Activated CD8-positive, alpha-beta memory T cell treated with anti-CD3 and anti-CD28 coated beads, Interleukin-2, amount 10 ng/mL, durations not matched to agents 7 days and 5 days (primary cell): ENCODE results near the gene PIAS2. TPM values are rescaled to one million over a fixed set of nuclear protein-coding genes. Genes with fewer than 3 reads are reported as not detected.
"Not testable (repeated sequence)": the region's sequence is repeated elsewhere in the genome, so short reads cannot be mapped to it uniquely, and the experiment has no call there.

Source experiments
- ATAC-seq: fragments of 150-1000 bp; cut with Tn5 transposase; one replicate; pipeline ENCODE4 v1.10.0; 2021; ENCODE audit warnings: moderate library complexity
- CTCF ChIA-PET: fragments of 350-600 bp; sonication (Branson Sonifier 250); formaldehyde crosslinking; loops from one replicate; lab custom pipeline; 2021; ENCODE audit warnings: antibody characterized with exemption; lab: Charles Lee
- DNase-seq: peaks from one replicate; pipeline ENCODE4 v3.0.0-alpha.2; 2020
- H3K27ac Mint-ChIP-seq: one replicate; pipeline ENCODE4 v1.8.0; 2021; ENCODE audit warnings: mild to moderate bottlenecking, mixed read lengths
- H3K27me3 Mint-ChIP-seq: one replicate; pipeline ENCODE4 v1.8.0; 2021; ENCODE audit warnings: mixed read lengths
- H3K36me3 Mint-ChIP-seq: one replicate; pipeline ENCODE4 v1.8.0; 2021; ENCODE audit warnings: mild to moderate bottlenecking, mixed read lengths
- H3K4me1 Mint-ChIP-seq: one replicate; pipeline ENCODE4 v1.8.0; 2021; ENCODE audit warnings: mixed read lengths
- H3K4me3 Mint-ChIP-seq: one replicate; pipeline ENCODE4 v1.8.0; 2021; ENCODE audit warnings: mild to moderate bottlenecking, moderate library complexity, mixed read lengths
- H3K9me3 Mint-ChIP-seq: one replicate; pipeline ENCODE4 v1.8.0; 2022; ENCODE audit warnings: low read depth, mixed read lengths
- total RNA-seq, 2 experiments: library from RNA; stranded (reverse); gene quantifications; one replicate each; pipeline ENCODE4 v1.2.3, GENCODE V29; 2021

The PIAS2 gene
- total RNA-seq, 2 experiments from 2014 or later = 11.7 to 19.8 TPM

- Mint-ChIP-seq H3K36me3 (no peaks in the 10 kb centered on the region), H3K4me3 (no peak overlapping the region), H3K4me1 (no peaks in the 10 kb centered on the region), H3K27me3 (no peaks in the 10 kb centered on the region), H3K27ac (no peak overlapping the region), H3K9me3 (no peaks in the 10 kb centered on the region)
- CTCF ChIA-PET = no interaction called here
- DNase-seq = no peak
- no peak for ATAC-seq
Observed at GRCh38 chr18:46810481-46811000, 106.8 kb downstream of the PIAS2 start.

GRCh38 chr18:46809145-46809544, 108.2 kb downstream of the PIAS2 start:
- ATAC-seq = no peak
- CTCF ChIA-PET = no interaction called here
- Mint-ChIP-seq H3K9me3 (no peaks in the 10 kb centered on the region), H3K27me3 (no peaks in the 10 kb centered on the region), H3K4me3 (no peak overlapping the region), H3K4me1 (no peaks in the 10 kb centered on the region), H3K27ac (no peak overlapping the region), H3K36me3 (no peaks in the 10 kb centered on the region)
- DNase-seq = no peak

- not testable (repeated sequence) for H3K36me3 Mint-ChIP-seq
Observed at GRCh38 chr18:46795945-46796344, 121.4 kb downstream of the PIAS2 start.

GRCh38 chr18:46794607-46795006, 122.7 kb downstream of the PIAS2 start:
- DNase-seq (no peak), ATAC-seq (no peak)
- peaks cover 4% of the 10 kb centered on the region for H3K9me3 Mint-ChIP-seq
- CTCF ChIA-PET = no interaction called here
- no peaks in the 10 kb centered on the region for H3K4me1 Mint-ChIP-seq
- H3K27ac Mint-ChIP-seq = no peak overlapping the region
- H3K36me3 Mint-ChIP-seq = no peaks in the 10 kb centered on the region
- no peak overlapping the region for H3K4me3 Mint-ChIP-seq
- no peaks in the 10 kb centered on the region for H3K27me3 Mint-ChIP-seq

More at GRCh38 chr18:46795945-46796344, 121.4 kb downstream of the PIAS2 start:
- DNase-seq, H3K27me3 Mint-ChIP-seq, H3K4me3 Mint-ChIP-seq, H3K9me3 Mint-ChIP-seq, H3K27ac Mint-ChIP-seq, H3K4me1 Mint-ChIP-seq, CTCF ChIA-PET, ATAC-seq: not testable (repeated sequence)

GRCh38 chr18:46793565-46793964, 123.7 kb downstream of the PIAS2 start:
- DNase-seq = no peak
- ATAC-seq = no peak
- CTCF ChIA-PET = no interaction called here
- Mint-ChIP-seq H3K4me1 (no peaks in the 10 kb centered on the region), H3K27me3 (no peaks in the 10 kb centered on the region), H3K4me3 (no peak overlapping the region), H3K9me3 (peaks cover 4% of the 10 kb centered on the region), H3K27ac (no peak overlapping the region), H3K36me3 (no peaks in the 10 kb centered on the region)

- no peak overlapping the region for H3K27ac Mint-ChIP-seq
- CTCF ChIA-PET = no interaction called here
- no peaks in the 10 kb centered on the region for H3K36me3 Mint-ChIP-seq
- no peaks in the 10 kb centered on the region for H3K27me3 Mint-ChIP-seq
- no peak overlapping the region for H3K4me3 Mint-ChIP-seq
- H3K9me3 Mint-ChIP-seq = peaks cover 4% of the 10 kb centered on the region
- no peaks in the 10 kb centered on the region for H3K4me1 Mint-ChIP-seq
- no peak for ATAC-seq
- DNase-seq = no peak
Observed at GRCh38 chr18:46789088-46789487, 128.2 kb downstream of the PIAS2 start.

GRCh38 chr18:46787674-46788073, 129.6 kb downstream of the PIAS2 start:
- no peaks in the 10 kb centered on the region for H3K36me3 Mint-ChIP-seq
- CTCF ChIA-PET = no interaction called here
- no peak overlapping the region for H3K4me3 Mint-ChIP-seq
- no peak for DNase-seq
- no peaks in the 10 kb centered on the region for H3K27me3 Mint-ChIP-seq
- H3K27ac Mint-ChIP-seq = no peak overlapping the region
- ATAC-seq = no peak
- no peaks in the 10 kb centered on the region for H3K4me1 Mint-ChIP-seq
- peaks cover 4% of the 10 kb centered on the region for H3K9me3 Mint-ChIP-seq

- no peak for ATAC-seq
- Mint-ChIP-seq H3K27ac (no peak overlapping the region), H3K4me3 (no peak overlapping the region), H3K36me3 (no peaks in the 10 kb centered on the region), H3K9me3 (no peaks in the 10 kb centered on the region), H3K4me1 (no peaks in the 10 kb centered on the region), H3K27me3 (peaks cover 11% of the 10 kb centered on the region)
- CTCF ChIA-PET = no interaction called here
- no peak for DNase-seq
Observed at GRCh38 chr18:46772357-46772756, 144.9 kb downstream of the PIAS2 start.

GRCh38 chr18:46771141-46771540, 146.2 kb downstream of the PIAS2 start:
- Mint-ChIP-seq H3K4me1 (no peaks in the 10 kb centered on the region), H3K9me3 (no peaks in the 10 kb centered on the region), H3K4me3 (no peak overlapping the region), H3K27ac (no peak overlapping the region), H3K27me3 (peaks cover 11% of the 10 kb centered on the region), H3K36me3 (no peaks in the 10 kb centered on the region)
- no peak for DNase-seq
- CTCF ChIA-PET = no interaction called here
- no peak for ATAC-seq

GRCh38 chr18:46770708-46771107, 146.6 kb downstream of the PIAS2 start:
- no peak overlapping the region for H3K27ac Mint-ChIP-seq
- H3K27me3 Mint-ChIP-seq = peaks cover 11% of the 10 kb centered on the region
- no peak for DNase-seq
- H3K9me3 Mint-ChIP-seq = no peaks in the 10 kb centered on the region
- no peaks in the 10 kb centered on the region for H3K36me3 Mint-ChIP-seq
- CTCF ChIA-PET = no interaction called here
- H3K4me1 Mint-ChIP-seq = no peaks in the 10 kb centered on the region
- no peak for ATAC-seq
- H3K4me3 Mint-ChIP-seq = no peak overlapping the region

GRCh38 chr18:46768166-46768921, 149.0 kb downstream of the PIAS2 start:
- H3K4me3 Mint-ChIP-seq = no peak overlapping the region
- CTCF ChIA-PET = no interaction called here
- ATAC-seq (no peak), DNase-seq (no peak)
- H3K9me3 Mint-ChIP-seq = no peaks in the 10 kb centered on the region
- no peaks in the 10 kb centered on the region for H3K4me1 Mint-ChIP-seq
- H3K36me3 Mint-ChIP-seq = no peaks in the 10 kb centered on the region
- H3K27me3 Mint-ChIP-seq = peaks cover 17% of the 10 kb centered on the region
- no peak overlapping the region for H3K27ac Mint-ChIP-seq

GRCh38 chr18:46767217-46767616, 150.1 kb downstream of the PIAS2 start:
- Mint-ChIP-seq H3K27ac (no peak overlapping the region), H3K27me3 (peaks cover 24% of the 10 kb centered on the region), H3K9me3 (no peaks in the 10 kb centered on the region), H3K4me1 (no peaks in the 10 kb centered on the region), H3K4me3 (no peak overlapping the region), H3K36me3 (no peaks in the 10 kb centered on the region)
- CTCF ChIA-PET = no interaction called here
- DNase-seq (no peak), ATAC-seq (no peak)

GRCh38 chr18:46764586-46764985, 152.7 kb downstream of the PIAS2 start:
- H3K27me3 Mint-ChIP-seq = peaks cover 48% of the 10 kb centered on the region
- no peak for ATAC-seq

GRCh38 chr18:46761059-46761769, 156.1 kb downstream of the PIAS2 start:
- CTCF ChIA-PET = no interaction called here
- no peak overlapping the region for H3K4me3 Mint-ChIP-seq
- peaks cover 3% of the 10 kb centered on the region for H3K4me1 Mint-ChIP-seq
- ATAC-seq = no peak
- DNase-seq = no peak
- peaks cover 69% of the 10 kb centered on the region for H3K27me3 Mint-ChIP-seq
- no peaks in the 10 kb centered on the region for H3K36me3 Mint-ChIP-seq
- H3K27ac Mint-ChIP-seq = no peak overlapping the region
- no peaks in the 10 kb centered on the region for H3K9me3 Mint-ChIP-seq

More at GRCh38 chr18:46764586-46764985, 152.7 kb downstream of the PIAS2 start:
- Mint-ChIP-seq H3K9me3 (no peaks in the 10 kb centered on the region), H3K4me1 (no peaks in the 10 kb centered on the region), H3K4me3 (no peak overlapping the region), H3K27ac (no peak overlapping the region), H3K36me3 (no peaks in the 10 kb centered on the region)
- no peak for DNase-seq
- CTCF ChIA-PET = no interaction called here
